Esophagus muscularis mucosa (tissue), 3 donors: ENCODE results near the gene GNPDA2.
"Not testable (repeated sequence)": the region's sequence is repeated elsewhere in the genome, so short reads cannot be mapped to it uniquely, and the experiment has no call there.

Experiments
- POLR2A ChIP-seq: fragments of 450-650 bp; IDR thresholded peaks from one replicate; pipeline ENCODE4 v1.6.1; 2017; ENCODE audit warnings: antibody characterized with exemption, moderate library complexity, mild to moderate bottlenecking, low read depth
- TF ChIP-seq, protein P1 (sequence below), 3 experiments: fragments of 200-600 bp in 2 of 3; fragments of 450-650 bp in 1 of 3; sonication (generic) in 2 of 3; IDR thresholded peaks; one replicate each; pipeline ENCODE4 v1.5.1; 2017 to 2019; ENCODE audit warnings: antibody characterized with exemption in 3 of 3, mild to moderate bottlenecking in 2 of 3, moderate library complexity in 1 of 3

DNA sequence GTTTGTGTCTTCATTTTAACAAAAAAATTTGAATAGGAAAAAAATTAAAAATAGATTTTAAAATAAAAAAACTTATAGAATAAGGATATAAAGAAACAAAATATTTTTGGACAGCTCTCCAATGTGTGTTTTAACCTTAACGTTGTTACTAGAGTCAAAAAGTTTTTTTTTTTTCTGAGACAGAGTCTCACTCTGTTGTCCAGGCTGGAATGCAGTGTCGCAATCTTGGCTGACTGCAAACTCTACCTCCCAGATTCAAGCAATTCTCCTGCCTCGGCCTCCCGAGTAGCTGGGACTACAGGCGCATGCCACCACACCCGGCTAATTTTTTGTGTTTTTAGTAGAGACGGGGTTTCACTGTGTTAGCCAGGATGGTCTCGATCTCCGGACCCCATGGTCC is 2.3 kb upstream of the GNPDA2 start:
- TF ChIP-seq, protein P1, sequence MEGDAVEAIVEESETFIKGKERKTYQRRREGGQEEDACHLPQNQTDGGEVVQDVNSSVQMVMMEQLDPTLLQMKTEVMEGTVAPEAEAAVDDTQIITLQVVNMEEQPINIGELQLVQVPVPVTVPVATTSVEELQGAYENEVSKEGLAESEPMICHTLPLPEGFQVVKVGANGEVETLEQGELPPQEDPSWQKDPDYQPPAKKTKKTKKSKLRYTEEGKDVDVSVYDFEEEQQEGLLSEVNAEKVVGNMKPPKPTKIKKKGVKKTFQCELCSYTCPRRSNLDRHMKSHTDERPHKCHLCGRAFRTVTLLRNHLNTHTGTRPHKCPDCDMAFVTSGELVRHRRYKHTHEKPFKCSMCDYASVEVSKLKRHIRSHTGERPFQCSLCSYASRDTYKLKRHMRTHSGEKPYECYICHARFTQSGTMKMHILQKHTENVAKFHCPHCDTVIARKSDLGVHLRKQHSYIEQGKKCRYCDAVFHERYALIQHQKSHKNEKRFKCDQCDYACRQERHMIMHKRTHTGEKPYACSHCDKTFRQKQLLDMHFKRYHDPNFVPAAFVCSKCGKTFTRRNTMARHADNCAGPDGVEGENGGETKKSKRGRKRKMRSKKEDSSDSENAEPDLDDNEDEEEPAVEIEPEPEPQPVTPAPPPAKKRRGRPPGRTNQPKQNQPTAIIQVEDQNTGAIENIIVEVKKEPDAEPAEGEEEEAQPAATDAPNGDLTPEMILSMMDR (IDR thresholded peaks at IDR 0.05) = not testable (repeated sequence)
- not testable (repeated sequence) for TF ChIP-seq POLR2A
